Heart left ventricle (tissue), 16 donors: ENCODE measurements around the gene LRP1. TPM values are rescaled to one million over a fixed set of nuclear protein-coding genes. Genes with fewer than 3 reads are reported as not detected.

Experiments
- ATAC-seq, 4 donors: fragments of 200-7000 bp; cut with Tn5 transposase; one replicate each; pipeline ENCODE4 v1.9.1; 2020 to 2022; ENCODE audit warnings: moderate library complexity in 4 of 4, mild to moderate bottlenecking in 3 of 4, moderate number of reproducible peaks in 1 of 4
- DNase-seq, 5 donors: peaks; one replicate each; pipeline ENCODE4 v3.0.0-alpha.2; 2020
- H3K27ac ChIP-seq, 12 donors: fragments of 200-600 bp; sonication (generic) in 4 of 12; one replicate each; pipeline versions ENCODE4 v1.5.0 to v1.8.0; 2016 to 2022; ENCODE audit warnings: mild to moderate bottlenecking in 2 of 12
- H3K27me3 ChIP-seq, 9 donors: fragments of 200-600 bp; sonication (generic) in 2 of 9; one replicate each; pipeline versions ENCODE4 v1.5.1 to v1.8.0; 2016 to 2022; ENCODE audit warnings: mild to moderate bottlenecking in 3 of 9
- H3K36me3 ChIP-seq, 9 donors: fragments of 200-600 bp; sonication (generic) in 2 of 9; one replicate each; pipeline versions ENCODE4 v1.5.0 to v1.8.0; 2018 to 2022; ENCODE audit warnings: mild to moderate bottlenecking in 2 of 9
- H3K4me1 ChIP-seq, 12 donors: fragments of 200-600 bp; sonication (generic) in 4 of 12; one replicate each; pipeline versions ENCODE4 v1.5.0 to v1.8.0; 2016 to 2022; ENCODE audit warnings: mild to moderate bottlenecking in 3 of 12
- H3K4me3 ChIP-seq, 12 donors: fragments of 200-600 bp; sonication (generic) in 4 of 12; one replicate each; pipeline versions ENCODE4 v1.5.0 to v1.8.0; 2017 to 2022; ENCODE audit warnings: mild to moderate bottlenecking in 9 of 12, moderate library complexity in 4 of 12
- H3K9me3 ChIP-seq, 12 donors: fragments of 200-600 bp; sonication (generic) in 4 of 12; one replicate each; pipeline versions ENCODE4 v1.5.0 to v1.8.0; 2016 to 2022; ENCODE audit warnings: mild to moderate bottlenecking in 1 of 12
- CTCF ChIP-seq, 12 donors: fragments of 200-600 bp; sonication (generic) in 4 of 12; IDR thresholded peaks; one replicate each; pipeline versions ENCODE4 v1.5.0 to v1.8.0; 2018 to 2022; ENCODE audit warnings: antibody characterized with exemption in 12 of 12, mild to moderate bottlenecking in 5 of 12
- POLR2A ChIP-seq, 2 donors: fragments of 450-650 bp; IDR thresholded peaks; one replicate each; pipeline ENCODE4 v1.6.1; 2017; ENCODE audit warnings: antibody characterized with exemption in 2 of 2, mild to moderate bottlenecking in 2 of 2, moderate library complexity in 2 of 2
- WGBS, 4 donors: extraction: QIAGEN DNeasy Blood & Tissue Kit in 2 of 4; methylation state at CpG; one replicate each; pipeline versions ENCODE4 v1.1.5 to v1.1.7; 2013 to 2018; 5-methylcytosine and 5-hydroxymethylcytosine counted together
- intact Hi-C, 10 donors: fragments of 100-400 bp; cut with DNase I; formaldehyde crosslinking; loops; one replicate each; pipeline versions ENCODE4 v1.11.1 to v1.14.2; 2022
- polyA plus RNA-seq, 2 donors: library from polyadenylated mRNA; stranded (reverse); fragments of 200-250 nt; gene quantifications; one replicate each; pipeline ENCODE4 v1.2.3, GENCODE V29; 2013
- total RNA-seq, 9 donors: library from RNA; depleted of rRNA in 2 of 9; stranded (reverse); fragments of >200 nt in 2 of 9; fragmentation: NEBNext Ultra II Directional in 3 of 9; extraction: Animal tissue kit (Norgen Biotek cat#: 25700) in 3 of 9; gene quantifications; one replicate each; pipeline versions ENCODE4 v1.1.0 to v1.2.4, GENCODE V29; 2016 to 2023
- donor health status: ischemic (EF 13 %, LVEDD 7.1; RV severe dilation, severe dysfunction).
- donor health status: healthy with polysubstance abuse.
- donor health status: DM: no; HTN: yes; CAD: no.
- donor health status: DM: no; HTN: no; CAD: no.
- donor health status: ischemic (EF 25% LVEDD 6.9; RV normal size, moderate dysfunction).
- donor health status: ischemic (EF 25% LVEDD 5.7; RV mildly dilated, moderate dysfunction).
- donor health status: healthy.
- donor health status: DM: yes; HTN: yes; CAD: no.
- donor health status: ischemic (EF 35%, LVEDD 5.7; RV mildly dilated, moderate dysfunction).
- donor health status: nonischemic (EF 11% LVEDD 7.7; RV severe dilation, severe dysfunction).
- donor health status: DM: yes; HTN: yes; CAD: no.
- donor health status: PGD.
- donor health status: ischemic (EF 29% LVEDD 5.4; RV normal size, mild dysfunction).
- donor health status: nonischemic (EF 23%, LVEDD 6.1; RV moderate dilation, normal function).

LRP1 gene
- total and polyA plus RNA-seq, 11 donors, result 23.0 to 316 (median 69.0) TPM

- 92 to 95% (median 94%) methylated on average over 27 of the region's 27 CpGs for WGBS, 4 donors
- Histone ChIP-seq H3K27me3 (no peaks in the 10 kb centered on the region), H3K4me1 (peaks cover 0 to 13% (median 1%) of the 10 kb centered on the region in 12 donors), H3K9me3 (no peaks in the 10 kb centered on the region), H3K4me3 (no peak overlapping the region), H3K27ac (no peak overlapping the region), H3K36me3 (peaks cover 0 to 97% (median 80%) of the 10 kb centered on the region in 9 donors)
- TF ChIP-seq POLR2A (IDR thresholded peaks at IDR 0.05) (no peak), CTCF (IDR thresholded peaks at IDR 0.05) (no peak)
- ATAC-seq (no peak), DNase-seq (peak in 1 of 5 donors; percentile 52)
- intact Hi-C loops, result loop anchor here in 5 of 10 donors (2.0 to 10.0 kb wide), 4 partner anchors 53 to 115 kb away; no protein-coding TSS in a partner anchor
Measured at GRCh38 chr12:57179331-57180086, 51.2 kb downstream of the LRP1 start.

GRCh38 chr12:57180321-57180989 lies 52.2 kb downstream of the LRP1 start:
- no peak for TF ChIP-seq POLR2A (IDR thresholded peaks at IDR 0.05)
- TF ChIP-seq CTCF (IDR thresholded peaks at IDR 0.05), result no peak
- Histone ChIP-seq H3K4me3 (no peak overlapping the region), H3K27me3 (no peaks in the 10 kb centered on the region), H3K4me1 (peaks cover 0 to 4% (median 0%) of the 10 kb centered on the region in 12 donors), H3K36me3 (peaks cover 0 to 99% (median 84%) of the 10 kb centered on the region in 9 donors), H3K9me3 (no peaks in the 10 kb centered on the region), H3K27ac (no peak overlapping the region)
- DNase-seq, result no peak
- 92 to 96% (median 94%) methylated on average over 8 to 20 of the region's 20 CpGs for WGBS, 4 donors
- no peak for ATAC-seq
- intact Hi-C loops, result loop anchor here in 4 of 10 donors (2.0 to 10.0 kb wide), 4 partner anchors 54 to 116 kb away; no protein-coding TSS in a partner anchor

DNA sequence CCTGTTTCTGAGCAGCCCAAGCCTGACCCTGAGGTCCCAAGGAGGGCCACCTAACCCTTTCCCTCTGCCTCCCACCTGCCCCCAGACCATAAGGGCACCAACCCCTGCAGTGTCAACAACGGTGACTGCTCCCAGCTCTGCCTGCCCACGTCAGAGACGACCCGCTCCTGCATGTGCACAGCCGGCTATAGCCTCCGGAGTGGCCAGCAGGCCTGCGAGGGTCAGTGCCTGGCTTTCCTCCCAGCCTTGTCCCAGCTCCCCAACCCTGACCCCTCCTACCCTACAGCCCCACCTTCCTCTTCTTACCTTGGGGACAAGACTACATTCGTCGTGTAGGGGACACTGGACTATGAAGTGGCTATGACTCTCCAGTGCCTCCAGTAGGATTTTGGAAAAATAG lies 52.8 kb downstream of the LRP1 start:
- WGBS, 4 donors, result 76 to 83% (median 80%) methylated on average over 8 to 9 of the region's 9 CpGs
- Histone ChIP-seq H3K4me3 (no peak overlapping the region), H3K27me3 (no peaks in the 10 kb centered on the region), H3K36me3 (peaks cover 0 to 99% (median 86%) of the 10 kb centered on the region in 9 donors), H3K27ac (no peak overlapping the region), H3K9me3 (no peaks in the 10 kb centered on the region), H3K4me1 (no peaks in the 10 kb centered on the region)
- intact Hi-C loops, result loop anchor here in 4 of 10 donors (2.0 to 10.0 kb wide), 4 partner anchors 54 to 116 kb away; no protein-coding TSS in a partner anchor
- no peak for ATAC-seq
- TF ChIP-seq POLR2A (IDR thresholded peaks at IDR 0.05), result no peak
- TF ChIP-seq CTCF (IDR thresholded peaks at IDR 0.05), result no peak
- peak in 1 of 5 donors; percentile 56 for DNase-seq
